ENCODE measurements around the gene KRT74. TPM values are rescaled to one million over a fixed set of nuclear protein-coding genes. Genes with fewer than 3 reads are reported as not detected.
"Not testable (repeated sequence)": the region's sequence is repeated elsewhere in the genome, so short reads cannot be mapped to it uniquely, and the experiment has no call there.

The KRT74 gene
- total and polyA plus RNA-seq, 12 donors = 0.62 TPM; not detected in 11

GRCh38 chr12:52600071-52600470 lies 26.4 kb upstream of the KRT74 start:
- WGBS, 2 donors = 50 to 54% methylated on average over 2 of the region's 2 CpGs
- no peak for DNase-seq
- Histone ChIP-seq H3K4me1 (peaks cover 0 to 4% (median 0%) of the 10 kb centered on the region in 9 donors), H3K4me3 (no peak overlapping the region), H3K9me3 (no peaks in the 10 kb centered on the region), H3K36me3 (no peaks in the 10 kb centered on the region), H3K27ac (no peak overlapping the region), H3K27me3 (peaks cover 16 to 76% (median 63%) of the 10 kb centered on the region in 7 donors)
- intact Hi-C loops (cut with DNase I) = no loop called here
- TF ChIP-seq CTCF (IDR thresholded peaks at IDR 0.05) = no peak
- no peak for ATAC-seq

- Histone ChIP-seq H3K9me3 (no peaks in the 10 kb centered on the region), H3K36me3 (no peaks in the 10 kb centered on the region), H3K27me3 (peaks cover 16 to 71% (median 61%) of the 10 kb centered on the region in 7 donors), H3K4me1 (peaks cover 0 to 4% (median 0%) of the 10 kb centered on the region in 9 donors), H3K27ac (no peak overlapping the region), H3K4me3 (no peak overlapping the region)
- TF ChIP-seq CTCF (IDR thresholded peaks at IDR 0.05) = no peak
- intact Hi-C loops (cut with DNase I) = no loop called here
- DNase-seq (no peak), ATAC-seq (no peak)
- WGBS, 2 donors = 89 to 91% methylated on average over 5 of the region's 5 CpGs
These were observed 25.3 kb upstream of the KRT74 start for GRCh38 chr12:52598966-52599365.

- H3K4me1 ChIP-seq; H3K27ac ChIP-seq; H3K4me3 ChIP-seq; ATAC-seq; intact Hi-C loops (cut with DNase I); DNase-seq; H3K9me3 ChIP-seq; H3K36me3 ChIP-seq: not testable (repeated sequence)
- H3K27me3 ChIP-seq = peaks cover 0 to 54% (median 30%) of the 10 kb centered on the region in 7 donors
- 90 to 97% methylated on average over 4 of the region's 4 CpGs for WGBS, 2 donors
These were observed 20.6 kb upstream of the KRT74 start for GRCh38 chr12:52594237-52594636.

- H3K9me3 ChIP-seq = no peaks in the 10 kb centered on the region
- H3K27ac ChIP-seq = no peak overlapping the region
- 84 to 94% methylated on average over 11 of the region's 11 CpGs for WGBS, 2 donors
- H3K4me1 ChIP-seq = no peaks in the 10 kb centered on the region
- TF ChIP-seq CTCF (IDR thresholded peaks at IDR 0.05) = no peak
- ATAC-seq (no peak), DNase-seq (no peak)
- no peak overlapping the region for H3K4me3 ChIP-seq
- peaks cover 0 to 47% (median 20%) of the 10 kb centered on the region in 7 donors for H3K27me3 ChIP-seq
- H3K36me3 ChIP-seq = no peaks in the 10 kb centered on the region
- intact Hi-C loops (cut with DNase I) = no loop called here
These were observed 17.9 kb upstream of the KRT74 start for GRCh38 chr12:52591521-52591920.

GRCh38 chr12:52590021-52590420 lies 16.4 kb upstream of the KRT74 start:
- TF ChIP-seq CTCF (IDR thresholded peaks at IDR 0.05) = no peak
- H3K4me1 ChIP-seq = no peaks in the 10 kb centered on the region
- ATAC-seq = no peak
- no peak overlapping the region for H3K27ac ChIP-seq
- no peaks in the 10 kb centered on the region for H3K9me3 ChIP-seq
- intact Hi-C loops (cut with DNase I) = no loop called here
- DNase-seq = no peak
- H3K36me3 ChIP-seq = no peaks in the 10 kb centered on the region
- H3K27me3 ChIP-seq = peaks cover 0 to 45% (median 16%) of the 10 kb centered on the region in 7 donors
- 90 to 91% methylated on average over 6 of the region's 6 CpGs for WGBS, 2 donors
- H3K4me3 ChIP-seq = no peak overlapping the region

Measured in heart right ventricle (tissue), 16 donors.